H1 (cell line): ENCODE data around the gene TMCO2. TPM values are rescaled to one million over a fixed set of nuclear protein-coding genes. Genes with fewer than 3 reads are reported as not detected.

ENCODE experiments used
- CTCF ChIA-PET: fragments of 300-600 bp; sonication (Branson Sonifier 250); formaldehyde crosslinking; loops from one replicate; lab custom pipeline; 2021; ENCODE audit not compliant: partially characterized antibody; lab: Charles Lee
- POLR2A ChIA-PET: fragments of 300-600 bp; sonication (Branson Sonifier 250); formaldehyde crosslinking; loops from one replicate; lab custom pipeline; 2021; ENCODE audit warnings: inconsistent platforms; ENCODE audit not compliant: partially characterized antibody; lab: Charles Lee
- DNase-seq, 2 experiments: peaks; one replicate each; pipeline versions ENCODE4 v3.0.0 to v3.0.0-alpha.2; 2010 to 2022; ENCODE audit warnings: low spot score in 2 of 2, low read depth in 1 of 2, mixed read lengths in 1 of 2
- FAIRE-seq: peaks from 2 replicates; lab custom pipeline; 2011; peaks lifted over from hg19 to GRCh38; lab: Jason Lieb, UNC
- H2AFZ ChIP-seq: 2 replicates; pipeline ENCODE4 v1.8.1; 2012; ENCODE audit warnings: low read length, inconsistent platforms
- H2AK5ac ChIP-seq: 2 replicates; pipeline ENCODE4 v1.6.1; 2013; ENCODE audit warnings: low read depth, low read length
- H2BK120ac ChIP-seq: replicated peaks from 2 replicates; pipeline ENCODE3; 2013; ENCODE audit warnings: low read depth, low read length, inconsistent platforms
- H2BK12ac ChIP-seq: 2 replicates; pipeline ENCODE4 v1.6.1; 2013; ENCODE audit warnings: low read depth, low read length
- H2BK15ac ChIP-seq: 2 replicates; pipeline ENCODE4 v1.6.1; 2013; ENCODE audit warnings: low read length
- H2BK20ac ChIP-seq: 2 replicates; pipeline ENCODE4 v1.6.1; 2013; ENCODE audit warnings: low read length
- H2BK5ac ChIP-seq: 2 replicates; pipeline ENCODE4 v1.6.1; 2013; ENCODE audit warnings: low read depth, low read length
- H3K14ac ChIP-seq: 2 replicates; pipeline ENCODE4 v1.6.1; 2013; ENCODE audit warnings: inconsistent platforms; ENCODE audit not compliant: insufficient read length
- H3K18ac ChIP-seq: 2 replicates; pipeline ENCODE4 v1.6.1; 2013; ENCODE audit warnings: low read length; ENCODE audit errors: extremely low read depth
- H3K23ac ChIP-seq: 2 replicates; pipeline ENCODE4 v1.6.1; 2013; ENCODE audit warnings: inconsistent platforms; ENCODE audit not compliant: insufficient read length
- H3K23me2 ChIP-seq: 2 replicates; pipeline ENCODE4 v1.6.1; 2013; ENCODE audit warnings: low read depth, low read length
- H3K27ac ChIP-seq: 2 replicates; pipeline ENCODE4 v1.6.1; 2011; ENCODE audit warnings: low read depth, low read length, inconsistent platforms
- H3K27me3 ChIP-seq, 4 experiments: replicated peaks in 1 of 4; 1 replicate in 1 of 4; 2 replicates in 3 of 4; pipeline versions ENCODE4 v1.6.1 to v1.8.1; 2011 to 2013; ENCODE audit warnings: low read length in 3 of 4, mild to moderate bottlenecking in 3 of 4, inconsistent platforms in 2 of 4, mixed read lengths in 2 of 4, moderate library complexity in 1 of 4; ENCODE audit not compliant: control insufficient read depth in 3 of 4, insufficient read depth in 3 of 4; ENCODE audit errors: extremely low read depth in 1 of 4
- H3K36me3 ChIP-seq, 4 experiments: 2 replicates each; pipeline versions ENCODE4 v1.6.1 to v1.8.1; 2011 to 2013; ENCODE audit warnings: mild to moderate bottlenecking in 4 of 4, low read length in 3 of 4, moderate library complexity in 2 of 4, control low read depth in 1 of 4, inconsistent platforms in 1 of 4; ENCODE audit not compliant: insufficient read depth in 4 of 4, control insufficient read depth in 2 of 4
- H3K4ac ChIP-seq: replicated peaks from 2 replicates; pipeline ENCODE3; 2013; ENCODE audit warnings: low read length, low read depth, mixed read lengths, inconsistent platforms; ENCODE audit not compliant: insufficient read length
- H3K4me1 ChIP-seq, 4 experiments: replicated peaks in 1 of 4; 1 replicate in 1 of 4; 2 replicates in 3 of 4; pipeline versions ENCODE4 v1.6.1 to v1.8.1; 2011 to 2013; ENCODE audit warnings: low read length in 3 of 4, inconsistent platforms in 2 of 4, mixed read lengths in 1 of 4; ENCODE audit not compliant: insufficient read depth in 4 of 4, control insufficient read depth in 3 of 4
- H3K4me2 ChIP-seq, 2 experiments: 2 replicates each; pipeline versions ENCODE4 v1.6.1 to v1.8.1; 2011 to 2013; ENCODE audit warnings: low read depth in 2 of 2, low read length in 2 of 2, control low read depth in 1 of 2, inconsistent platforms in 1 of 2, mild to moderate bottlenecking in 1 of 2; ENCODE audit not compliant: insufficient read depth in 1 of 2
- H3K4me3 ChIP-seq, 4 experiments: fragments of 200-600, 300-600 bp in 1 of 4; sonication (generic), shearing (Covaris generic), sonication (Bioruptor Twin) in 1 of 4; 2 replicates each; pipeline versions ENCODE4 v1.5.1 to v1.8.1; 2011 to 2016; ENCODE audit warnings: low read length in 4 of 4, low read depth in 3 of 4, control low read depth in 2 of 4, inconsistent platforms in 2 of 4, mild to moderate bottlenecking in 2 of 4, mixed read lengths in 1 of 4, moderate library complexity in 1 of 4; ENCODE audit not compliant: insufficient read depth in 2 of 4; ENCODE audit errors: extremely low read depth in 1 of 4
- H3K56ac ChIP-seq: replicated peaks from 2 replicates; pipeline ENCODE3; 2013; ENCODE audit warnings: low read depth, mild to moderate bottlenecking, mixed read lengths, low read length, inconsistent platforms; ENCODE audit not compliant: insufficient read length
- H3K79me1 ChIP-seq: 2 replicates; pipeline ENCODE4 v1.6.1; 2013; ENCODE audit warnings: low read depth, low read length, control low read depth
- H3K79me2 ChIP-seq, 2 experiments: 2 replicates each; pipeline versions ENCODE4 v1.6.1 to v1.8.1; 2012 to 2013; ENCODE audit warnings: low read length in 2 of 2, mild to moderate bottlenecking in 2 of 2, inconsistent platforms in 1 of 2; ENCODE audit not compliant: insufficient read depth in 2 of 2, control insufficient read depth in 1 of 2
- H3K9ac ChIP-seq, 4 experiments: replicated peaks in 1 of 4; 1 replicate in 1 of 4; 2 replicates in 3 of 4; pipeline versions ENCODE4 v1.6.1 to v1.8.1; 2011 to 2013; ENCODE audit warnings: low read depth in 3 of 4, low read length in 3 of 4, control low read depth in 2 of 4, mild to moderate bottlenecking in 2 of 4, moderate library complexity in 2 of 4, inconsistent platforms in 1 of 4; ENCODE audit errors: extremely low read depth in 1 of 4
- H3K9me3 ChIP-seq, 2 experiments: 2 replicates each; pipeline versions ENCODE4 v1.6.1 to v1.8.1; 2012 to 2013; ENCODE audit warnings: mild to moderate bottlenecking in 2 of 2, moderate library complexity in 2 of 2, control low read depth in 1 of 2, inconsistent platforms in 1 of 2, low read depth in 1 of 2, low read length in 1 of 2, mixed read lengths in 1 of 2; ENCODE audit not compliant: insufficient read depth in 2 of 2
- H4K20me1 ChIP-seq, 2 experiments: replicated peaks in 1 of 2; 2 replicates each; pipeline versions ENCODE3 to v1.8.1; 2011 to 2013; ENCODE audit warnings: inconsistent platforms in 2 of 2, low read length in 2 of 2, mild to moderate bottlenecking in 1 of 2; ENCODE audit not compliant: insufficient read depth in 2 of 2, control insufficient read depth in 1 of 2
- H4K5ac ChIP-seq: 2 replicates; pipeline ENCODE4 v1.6.1; 2013; ENCODE audit warnings: low read length, low read depth, mixed read lengths, inconsistent platforms; ENCODE audit not compliant: insufficient read length
- H4K8ac ChIP-seq: 2 replicates; pipeline ENCODE4 v1.8.0; 2013; ENCODE audit warnings: mild to moderate bottlenecking, moderate library complexity, low read length, inconsistent platforms; ENCODE audit not compliant: insufficient read depth; ENCODE audit errors: extremely low read depth
- H4K91ac ChIP-seq: replicated peaks from 2 replicates; pipeline ENCODE3; 2013; ENCODE audit warnings: low read length, mixed read lengths, inconsistent platforms; ENCODE audit not compliant: insufficient read length
- ATF2 ChIP-seq: IDR thresholded peaks from 2 replicates; pipeline ENCODE4 v1.6.1; 2012; ENCODE audit warnings: low read length, inconsistent platforms
- CREB1 ChIP-seq: IDR thresholded peaks from 2 replicates; pipeline ENCODE4 v1.6.1; 2012; ENCODE audit warnings: inconsistent platforms
- JUND ChIP-seq: IDR thresholded peaks from 2 replicates; pipeline ENCODE4 v1.6.1; 2011; ENCODE audit warnings: mild to moderate bottlenecking, improper control_type of control experiment, low read length
- KDM5A ChIP-seq: fragments of 200-600 bp; IDR thresholded peaks from 2 replicates; pipeline ENCODE4 v1.7.1; 2012; ENCODE audit warnings: mild to moderate bottlenecking, low read length, inconsistent platforms, mixed read lengths
- RFX5 ChIP-seq: IDR thresholded peaks from 2 replicates; pipeline ENCODE4 v1.6.1; 2011; ENCODE audit warnings: low read depth, low read length, improper control_type of control experiment, borderline replicate concordance
- SAP30 ChIP-seq: fragments of 300-600 bp; sonication (generic); IDR thresholded peaks from 2 replicates; pipeline ENCODE4 v1.7.1; 2012; ENCODE audit warnings: low read length, moderate library complexity, mild to moderate bottlenecking, inconsistent platforms; ENCODE audit not compliant: insufficient read depth, insufficient replicate concordance
- SP4 ChIP-seq: IDR thresholded peaks from 2 replicates; pipeline ENCODE4 v1.6.1; 2012; ENCODE audit warnings: low read length, inconsistent platforms
- TAF1 ChIP-seq: IDR thresholded peaks from 2 replicates; pipeline ENCODE4 v1.6.1; 2011; ENCODE audit warnings: mild to moderate bottlenecking, low read depth, low read length
- USF2 ChIP-seq: IDR thresholded peaks from 2 replicates; pipeline ENCODE4 v1.6.1; 2011; ENCODE audit warnings: low read length, improper control_type of control experiment
- YY1 ChIP-seq: IDR thresholded peaks from 2 replicates; pipeline ENCODE4 v1.6.1; 2011; ENCODE audit warnings: low read depth, mild to moderate bottlenecking, low read length
- ZNF274 ChIP-seq: IDR thresholded peaks from 2 replicates; pipeline ENCODE4 v1.7.0; 2012; ENCODE audit warnings: low read length, borderline replicate concordance; ENCODE audit errors: extremely low read depth
- WGBS, 2 experiments: shearing (Covaris generic) in 1 of 2; methylation state at CpG; one replicate each; pipeline versions ENCODE4 v1.1.6 to v1.1.7; 2013 to 2015; ENCODE audit warnings: low lambda C conversion rate in 2 of 2, mixed read lengths in 2 of 2, inconsistent platforms in 1 of 2, low coverage in 1 of 2, missing lambda C conversion rate in 1 of 2; ENCODE audit not compliant: insufficient replicate concordance in 2 of 2, insufficient coverage in 1 of 2, insufficient read length in 1 of 2; ENCODE audit errors: extremely low coverage in 1 of 2, missing lambda C conversion rate in 1 of 2; 5-methylcytosine and 5-hydroxymethylcytosine counted together
- polyA plus RNA-seq, 7 experiments: library from polyadenylated mRNA; depleted of rRNA in 3 of 7; stranded (reverse) in 5 of 7; unstranded in 2 of 7; fragments of >200 nt in 5 of 7; fragments of 200-250 nt in 2 of 7; gene quantifications; 1 replicate in 5 of 7; 2 replicates in 1 of 7; 4 replicates in 1 of 7; pipeline versions ENCODE4 v1.2.1 to v1.2.3, GENCODE V29; 2011 to 2013; ENCODE audit warnings: missing spikeins in 2 of 7, mixed read lengths in 2 of 7
- total RNA-seq: library from RNA; stranded (reverse); fragmentation: NEBNext Ultra II Directional; extraction: Animal tissue kit (Norgen Biotek cat#: 25700); gene quantifications from 2 replicates; pipeline ENCODE4 v1.2.1, GENCODE V29; 2021

The TMCO2 gene
- total and polyA plus RNA-seq, 2 of the 8 experiments (the other 6 are each of a cell fraction or from before 2014, with no cell fraction given): not detected

- Histone ChIP-seq H3K9ac (no peak overlapping the region), H2AFZ (no peak overlapping the region), H3K4me3 (no peak overlapping the region), H3K27ac (no peak overlapping the region), H4K5ac (no peak overlapping the region), H2BK20ac (no peak overlapping the region), H4K8ac (no peak overlapping the region), H3K9me3 (no peaks in the 10 kb centered on the region), H2BK15ac (no peak overlapping the region), H3K36me3 (peaks cover 0 to 3% (median 0%) of the 10 kb centered on the region in 4 experiments; a peak in 1 of 8 replicates), H2BK12ac (no peak overlapping the region), H4K91ac (no peak overlapping the region)
- POLR2A ChIA-PET: interaction anchor here (1.2 kb wide), 1 partner anchor 13 kb away, joined by 5 read pairs; no protein-coding TSS in a partner anchor
- TF ChIP-seq YY1 (no peak), SAP30 (no peak), TAF1 (no peak), RFX5 (no peak), ZNF274 (no peak), KDM5A (no peak), ATF2 (no peak), SP4 (no peak), JUND (no peak), USF2 (no peak), CREB1 (no peak)
- TF ChIP-seq, all 59 proteins: peak for 0
- FAIRE-seq (no peak), DNase-seq (no peak)
- CTCF ChIA-PET: interaction anchor here (0.6 to 1.5 kb wide), 4 partner anchors 11 to 86 kb away, joined by 3 to 6 read pairs (median 4); no protein-coding TSS in a partner anchor
- WGBS, 2 experiments: 89% methylated on average over 5 of the region's 6 CpGs; no CpG with 5 or more reads in 1 of the 2 experiments
- H3K23ac ChIP-seq: no peak overlapping the region
- no peaks in the 10 kb centered on the region for H3K27me3 ChIP-seq
- H3K18ac ChIP-seq: no peak overlapping the region
- no peak overlapping the region for H2AK5ac ChIP-seq
- no peak overlapping the region for H2BK5ac ChIP-seq
- no peaks in the 10 kb centered on the region for H3K79me1 ChIP-seq
- no peaks in the 10 kb centered on the region for H3K23me2 ChIP-seq
- no peaks in the 10 kb centered on the region for H4K20me1 ChIP-seq
- H2BK120ac ChIP-seq: no peak overlapping the region
- H3K14ac ChIP-seq: no peak overlapping the region
- H3K56ac ChIP-seq: no peak overlapping the region
- no peaks in the 10 kb centered on the region for H3K4me1 ChIP-seq
- H3K4ac ChIP-seq: no peak overlapping the region
- no peak overlapping the region for H3K4me2 ChIP-seq
- H3K79me2 ChIP-seq: no peaks in the 10 kb centered on the region
Measured at GRCh38 chr1:40224040-40224439, 23.7 kb upstream of the TMCO2 start.
